Measurements from ENCODE around the gene RAB44.
"Not testable (repeated sequence)": the region's sequence is repeated elsewhere in the genome, so short reads cannot be mapped to it uniquely, and the experiment has no call there.

Gene RAB44

GRCh38 chr6:36718560-36718959 lies 20.9 kb downstream of the RAB44 start:
- Mint-ChIP-seq H3K36me3 (ENCODE audit: low read depth) (no peaks in the 10 kb centered on the region), H3K4me1 (ENCODE audit: low read depth) (no peaks in the 10 kb centered on the region), H3K27me3 (ENCODE audit: low read depth) (no peaks in the 10 kb centered on the region), H3K9me3 (no peaks in the 10 kb centered on the region), H3K27ac (no peak overlapping the region), H3K4me3 (no peak overlapping the region)
- DNase-seq (ENCODE audit: low spot score): no peak

DNA sequence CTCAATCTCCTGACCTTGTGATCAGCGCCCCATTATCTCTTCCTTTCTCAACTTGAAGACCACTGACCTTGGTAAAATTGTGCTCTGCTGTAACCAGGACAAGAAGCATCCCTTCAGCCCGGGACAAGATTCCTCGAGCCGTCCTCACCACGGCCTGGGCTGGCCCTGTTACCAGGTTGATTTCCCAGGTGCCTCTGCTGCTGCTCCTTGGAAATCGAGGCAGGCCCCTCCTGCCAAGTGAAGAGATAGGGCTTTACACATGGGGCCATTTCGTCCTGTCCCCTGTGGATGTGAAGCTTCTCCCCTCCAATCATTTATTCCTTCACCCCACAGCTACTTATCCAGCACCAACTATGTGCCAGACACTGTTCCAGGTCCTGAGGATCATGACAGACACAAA lies 21.5 kb downstream of the RAB44 start:
- Mint-ChIP-seq H3K4me3 (no peak overlapping the region), H3K27ac (no peak overlapping the region), H3K9me3 (no peaks in the 10 kb centered on the region), H3K4me1 (ENCODE audit: low read depth) (no peaks in the 10 kb centered on the region), H3K27me3 (ENCODE audit: low read depth) (no peaks in the 10 kb centered on the region), H3K36me3 (ENCODE audit: low read depth) (no peaks in the 10 kb centered on the region)
- DNase-seq (ENCODE audit: low spot score): no peak

DNA sequence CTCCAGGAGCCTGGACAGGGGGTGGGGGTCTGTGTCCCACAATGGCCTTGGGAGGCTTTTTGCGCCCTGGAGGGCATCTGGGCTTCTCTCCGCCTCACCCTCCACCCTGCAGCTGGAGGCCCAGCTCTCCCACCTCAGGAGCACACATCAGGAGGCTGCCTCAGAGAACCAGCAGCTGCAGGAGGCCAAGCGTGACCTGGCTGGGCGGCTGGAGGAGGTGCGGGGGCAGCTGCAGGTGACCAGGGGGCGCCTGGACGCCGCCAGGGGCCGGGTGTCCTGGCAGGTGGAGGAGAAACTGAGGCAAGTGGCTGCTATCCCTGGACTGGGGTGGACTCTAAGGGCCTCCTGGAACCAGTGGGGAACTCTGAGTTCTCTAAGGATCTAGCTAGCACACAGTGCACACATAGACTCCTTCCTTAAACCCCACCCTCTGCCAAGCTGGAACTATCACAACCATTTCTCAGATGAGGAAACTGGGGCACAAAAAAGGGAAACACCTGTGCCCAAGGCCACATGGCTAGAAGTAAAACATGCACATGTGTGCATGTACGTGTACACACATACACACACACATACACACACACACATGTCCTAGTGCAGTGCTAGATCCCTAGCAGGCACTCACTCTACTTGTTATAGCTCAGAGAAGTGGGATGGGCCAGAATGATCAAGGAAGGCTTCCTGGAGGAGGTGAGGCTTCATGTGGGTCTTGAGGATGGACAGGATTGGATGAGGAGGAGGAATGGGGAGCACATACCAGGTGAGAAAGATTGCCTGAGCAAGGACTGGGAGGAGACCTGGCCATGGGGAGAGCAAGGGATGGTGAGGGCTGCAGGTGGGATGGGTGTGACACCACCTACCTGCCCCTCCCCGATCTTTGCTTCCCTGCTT lies 22.9 kb downstream of the RAB44 start:
- Mint-ChIP-seq H3K4me1 (ENCODE audit: low read depth) (peaks cover 9% of the 10 kb centered on the region), H3K36me3 (ENCODE audit: low read depth) (no peaks in the 10 kb centered on the region), H3K9me3 (no peaks in the 10 kb centered on the region), H3K27ac (no peak overlapping the region), H3K27me3 (ENCODE audit: low read depth) (no peaks in the 10 kb centered on the region), H3K4me3 (no peak overlapping the region)
- no peak for DNase-seq (ENCODE audit: low spot score)

GRCh38 chr6:36721369-36722140 lies 23.9 kb downstream of the RAB44 start:
- peaks cover 16% of the 10 kb centered on the region for H3K4me1 Mint-ChIP-seq (ENCODE audit: low read depth)
- no peak overlapping the region for H3K27ac Mint-ChIP-seq
- H3K9me3 Mint-ChIP-seq: no peaks in the 10 kb centered on the region
- H3K4me3 Mint-ChIP-seq: no peak overlapping the region
- no peaks in the 10 kb centered on the region for H3K36me3 Mint-ChIP-seq (ENCODE audit: low read depth)
- no peaks in the 10 kb centered on the region for H3K27me3 Mint-ChIP-seq (ENCODE audit: low read depth)
- no peak for DNase-seq (ENCODE audit: low spot score)

DNA sequence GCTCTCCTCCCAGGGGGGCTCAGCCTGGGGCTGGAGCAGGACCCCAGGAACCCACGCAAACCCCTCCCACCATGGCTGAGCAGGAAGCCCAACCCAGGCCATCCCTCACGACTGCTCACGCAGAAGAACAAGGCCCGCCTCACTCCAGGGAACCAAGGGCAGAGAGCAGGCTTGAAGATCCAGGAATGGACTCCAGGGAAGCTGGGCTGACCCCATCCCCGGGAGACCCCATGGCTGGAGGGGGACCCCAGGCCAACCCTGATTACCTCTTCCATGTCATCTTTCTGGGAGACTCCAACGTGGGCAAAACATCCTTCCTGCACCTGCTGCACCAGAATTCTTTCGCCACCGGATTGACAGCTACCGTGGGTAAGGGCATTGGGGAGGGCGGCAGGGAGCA lies 24.7 kb downstream of the RAB44 start:
- no peaks in the 10 kb centered on the region for H3K27me3 Mint-ChIP-seq (ENCODE audit: low read depth)
- no peak overlapping the region for H3K4me3 Mint-ChIP-seq
- H3K36me3 Mint-ChIP-seq (ENCODE audit: low read depth): no peaks in the 10 kb centered on the region
- no peaks in the 10 kb centered on the region for H3K9me3 Mint-ChIP-seq
- H3K27ac Mint-ChIP-seq: no peak overlapping the region
- H3K4me1 Mint-ChIP-seq (ENCODE audit: low read depth): peaks cover 24% of the 10 kb centered on the region
- no peak for DNase-seq (ENCODE audit: low spot score)

GRCh38 chr6:36722879-36723278 lies 25.3 kb downstream of the RAB44 start:
- H3K36me3 Mint-ChIP-seq (ENCODE audit: low read depth): no peaks in the 10 kb centered on the region
- H3K4me1 Mint-ChIP-seq (ENCODE audit: low read depth): peaks cover 29% of the 10 kb centered on the region
- H3K9me3 Mint-ChIP-seq: no peaks in the 10 kb centered on the region
- no peak overlapping the region for H3K4me3 Mint-ChIP-seq
- no peak overlapping the region for H3K27ac Mint-ChIP-seq
- no peak for DNase-seq (ENCODE audit: low spot score)
- no peaks in the 10 kb centered on the region for H3K27me3 Mint-ChIP-seq (ENCODE audit: low read depth)

DNA sequence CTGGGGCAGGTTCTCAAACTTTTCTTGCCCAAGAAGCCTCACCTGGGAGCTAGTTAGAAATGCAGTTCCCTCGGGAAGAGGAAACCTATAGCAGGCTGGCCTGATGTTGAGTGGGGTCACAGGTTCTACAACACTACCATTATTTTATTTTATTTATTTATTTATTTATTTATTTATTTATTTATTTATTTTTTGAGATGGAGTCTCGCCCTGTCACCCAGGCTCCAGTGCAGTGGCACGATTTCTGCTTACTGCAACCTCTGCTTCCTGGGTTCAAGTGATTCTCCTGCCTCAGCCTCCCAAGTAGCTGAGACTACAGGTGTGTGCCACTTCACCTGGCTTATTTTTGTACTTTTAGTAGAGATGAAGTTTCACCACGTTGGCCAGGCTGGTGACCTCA lies 26.4 kb downstream of the RAB44 start:
- H3K27me3 Mint-ChIP-seq (ENCODE audit: low read depth); H3K36me3 Mint-ChIP-seq (ENCODE audit: low read depth); H3K27ac Mint-ChIP-seq; H3K9me3 Mint-ChIP-seq; H3K4me3 Mint-ChIP-seq; DNase-seq (ENCODE audit: low spot score): not testable (repeated sequence)
- peaks cover 36% of the 10 kb centered on the region for H3K4me1 Mint-ChIP-seq (ENCODE audit: low read depth)

DNA sequence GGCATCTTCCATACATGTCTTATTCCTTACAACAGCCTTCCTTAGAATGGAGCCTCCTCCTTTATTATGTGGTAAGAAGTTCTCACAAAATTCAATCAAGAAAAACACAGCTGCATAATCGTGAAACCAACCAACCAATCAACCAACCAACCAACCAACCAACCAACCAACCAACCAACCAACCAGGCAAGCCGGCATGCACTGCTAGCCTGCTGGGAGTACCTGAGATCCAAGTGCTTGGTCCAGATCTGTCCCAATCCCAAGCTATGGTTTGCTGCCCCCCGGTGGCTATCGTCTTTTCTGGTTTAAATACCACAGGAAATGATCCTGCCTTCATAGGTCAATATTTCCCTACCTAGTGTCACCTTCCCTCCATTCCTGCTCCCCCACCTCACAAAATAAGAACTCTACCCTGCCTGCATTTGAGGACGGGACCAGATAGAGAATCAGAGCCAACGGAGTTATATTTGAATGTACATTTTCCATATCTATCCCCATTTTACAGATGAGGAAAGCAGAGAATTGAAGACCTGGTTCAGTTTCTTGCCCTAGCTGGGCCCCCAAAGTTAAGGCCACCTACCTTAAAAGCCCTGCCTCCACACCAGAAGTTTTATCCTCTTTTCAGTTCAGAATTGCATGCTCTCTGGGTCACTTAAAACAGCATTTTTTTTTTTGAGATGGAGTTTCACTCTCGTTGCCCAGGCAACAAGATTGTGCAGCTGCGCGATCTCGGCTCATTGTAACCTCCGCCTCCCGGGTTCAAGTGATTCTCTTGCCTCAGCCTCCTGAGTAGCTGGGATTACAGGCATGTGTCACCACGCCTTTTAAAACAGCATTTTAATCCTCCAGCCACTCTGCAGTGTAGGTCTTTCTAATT lies 27.1 kb downstream of the RAB44 start:
- no peak overlapping the region for H3K4me3 Mint-ChIP-seq
- no peaks in the 10 kb centered on the region for H3K27me3 Mint-ChIP-seq (ENCODE audit: low read depth)
- H3K4me1 Mint-ChIP-seq (ENCODE audit: low read depth): peaks cover 36% of the 10 kb centered on the region
- H3K27ac Mint-ChIP-seq: no peak overlapping the region
- peak; percentile 28 for DNase-seq (ENCODE audit: low spot score)
- H3K36me3 Mint-ChIP-seq (ENCODE audit: low read depth): no peaks in the 10 kb centered on the region
- no peaks in the 10 kb centered on the region for H3K9me3 Mint-ChIP-seq

- DNase-seq (ENCODE audit: low spot score): no peak
- peaks cover 36% of the 10 kb centered on the region for H3K4me1 Mint-ChIP-seq (ENCODE audit: low read depth)
- H3K9me3 Mint-ChIP-seq: no peaks in the 10 kb centered on the region
- no peak overlapping the region for H3K27ac Mint-ChIP-seq
- H3K4me3 Mint-ChIP-seq: no peak overlapping the region
- no peaks in the 10 kb centered on the region for H3K27me3 Mint-ChIP-seq (ENCODE audit: low read depth)
- no peaks in the 10 kb centered on the region for H3K36me3 Mint-ChIP-seq (ENCODE audit: low read depth)
Observed at GRCh38 chr6:36725581-36725980, 28.0 kb downstream of the RAB44 start.

GRCh38 chr6:36727505-36728021 lies 29.9 kb downstream of the RAB44 start:
- Mint-ChIP-seq H3K27me3 (ENCODE audit: low read depth) (no peaks in the 10 kb centered on the region), H3K9me3 (no peaks in the 10 kb centered on the region), H3K27ac (no peak overlapping the region), H3K36me3 (ENCODE audit: low read depth) (no peaks in the 10 kb centered on the region), H3K4me3 (peak overlapping the region; percentile 32), H3K4me1 (ENCODE audit: low read depth) (peaks cover 38% of the 10 kb centered on the region)
- peak; percentile 11 for DNase-seq (ENCODE audit: low spot score)

GRCh38 chr6:36728289-36729160 lies 30.9 kb downstream of the RAB44 start:
- Mint-ChIP-seq H3K27ac (peak overlapping the region; percentile 6), H3K36me3 (ENCODE audit: low read depth) (no peaks in the 10 kb centered on the region), H3K9me3 (no peaks in the 10 kb centered on the region), H3K4me1 (ENCODE audit: low read depth) (peaks cover 38% of the 10 kb centered on the region), H3K27me3 (ENCODE audit: low read depth) (no peaks in the 10 kb centered on the region), H3K4me3 (peak overlapping the region; percentile 32)
- DNase-seq (ENCODE audit: low spot score): no peak

DNA sequence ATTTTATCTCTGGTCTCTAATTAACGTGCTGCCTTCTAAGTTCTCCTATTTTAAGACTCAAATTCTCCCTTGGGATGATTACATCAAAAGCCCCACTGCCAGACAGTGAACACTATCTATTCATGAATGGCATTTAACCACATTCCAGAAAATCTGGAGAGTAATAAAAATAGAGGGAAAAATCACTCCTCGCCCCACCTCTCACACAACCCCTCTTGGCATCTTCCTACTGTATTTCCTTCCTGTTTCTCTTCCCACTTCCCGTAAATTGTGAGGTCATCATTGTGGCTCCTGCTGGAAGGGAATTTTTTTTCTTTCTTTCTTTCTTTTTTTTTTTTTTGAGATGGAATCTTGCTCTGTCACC lies 31.5 kb downstream of the RAB44 start:
- no peak for DNase-seq (ENCODE audit: low spot score)
- Mint-ChIP-seq H3K36me3 (ENCODE audit: low read depth) (no peaks in the 10 kb centered on the region), H3K9me3 (no peaks in the 10 kb centered on the region), H3K27ac (no peak overlapping the region), H3K4me3 (no peak overlapping the region), H3K4me1 (ENCODE audit: low read depth) (peaks cover 40% of the 10 kb centered on the region), H3K27me3 (ENCODE audit: low read depth) (no peaks in the 10 kb centered on the region)

Measured in T-helper 2 cell treated with Interferon-gamma antibody and Interleukin-4, amounts not matched to agents 5 μg/mL and 100 μg/mL, for 36 hours (primary cell).